SK-N-SH (cell line): ENCODE data around the gene AUTS2. TPM values are rescaled to one million over a fixed set of nuclear protein-coding genes. Genes with fewer than 3 reads are reported as not detected.

ENCODE experiments used
- CTCF ChIA-PET: fragments of 300-600, 350-600 bp; formaldehyde crosslinking; extraction: SDS; loops from one replicate; lab custom pipeline; 2021; lab: Yijun Ruan, JAX
- POLR2A ChIA-PET: fragments of 350-600 bp; sonication (Branson Sonifier 250); formaldehyde crosslinking; extraction: SDS; loops from one replicate; lab custom pipeline; 2020; ENCODE audit warnings: antibody characterized with exemption, inconsistent platforms; lab: Yijun Ruan, JAX
- DNase-seq: peaks from one replicate; pipeline ENCODE4 v3.0.0; 2012
- H2AFZ ChIP-seq: fragments of 200-600 bp; sonication (generic); 2 replicates; pipeline ENCODE4 v1.8.1; 2016; ENCODE audit warnings: antibody characterized with exemption, mild to moderate bottlenecking, low read depth
- H3F3A ChIP-seq: fragments of 200-600 bp; sonication (generic); replicated peaks from 2 replicates; pipeline ENCODE3; 2016; ENCODE audit warnings: antibody characterized with exemption, mild to moderate bottlenecking; ENCODE audit not compliant: insufficient read depth
- H3K27ac ChIP-seq, 2 experiments: fragments of 200-500 bp in 1 of 2; fragments of 200-600 bp in 1 of 2; sonication (Bioruptor generic) in 1 of 2; sonication (generic), shearing (Covaris generic) in 1 of 2; 2 replicates each; pipeline versions ENCODE4 v1.5.1 to v1.6.1; 2014 to 2016; ENCODE audit warnings: low read depth in 2 of 2, inconsistent platforms in 1 of 2, low read length in 1 of 2, mild to moderate bottlenecking in 1 of 2, mixed read lengths in 1 of 2
- H3K27me3 ChIP-seq: fragments of 200-600 bp; sonication (generic), shearing (Covaris generic); 2 replicates; pipeline ENCODE4 v1.6.1; 2016; ENCODE audit warnings: mixed run types; ENCODE audit not compliant: insufficient read depth
- H3K36me3 ChIP-seq, 2 experiments: fragments of 200-500 bp in 1 of 2; fragments of 200-600 bp in 1 of 2; sonication (Bioruptor generic) in 1 of 2; sonication (generic) in 1 of 2; replicated peaks in 1 of 2; 2 replicates each; pipeline versions ENCODE3 to v1.5.1; 2014 to 2016; ENCODE audit warnings: low read length in 1 of 2, mild to moderate bottlenecking in 1 of 2; ENCODE audit not compliant: insufficient read depth in 2 of 2, control insufficient read depth in 1 of 2
- H3K4me1 ChIP-seq, 2 experiments: fragments of 200-500 bp in 1 of 2; fragments of 200-600 bp in 1 of 2; sonication (Bioruptor generic) in 1 of 2; sonication (generic), shearing (Covaris generic) in 1 of 2; 2 replicates each; pipeline versions ENCODE4 v1.5.1 to v1.6.1; 2014 to 2016; ENCODE audit warnings: low read depth in 1 of 2, low read length in 1 of 2, mixed run types in 1 of 2; ENCODE audit not compliant: insufficient read depth in 2 of 2, control insufficient read depth in 1 of 2
- H3K4me2 ChIP-seq: fragments of 200-600 bp; sonication (generic), shearing (Covaris generic); 2 replicates; pipeline ENCODE4 v1.6.1; 2017; ENCODE audit warnings: mixed run types
- H3K4me3 ChIP-seq, 2 experiments: fragments of 200-500 bp in 1 of 2; fragments of 200-600 bp in 1 of 2; sonication (Bioruptor generic) in 1 of 2; sonication (generic), shearing (Covaris generic) in 1 of 2; 2 replicates each; pipeline versions ENCODE4 v1.5.1 to v1.8.1; 2014 to 2016; ENCODE audit warnings: low read depth in 2 of 2, inconsistent platforms in 1 of 2, low read length in 1 of 2, mild to moderate bottlenecking in 1 of 2, mixed read lengths in 1 of 2, moderate library complexity in 1 of 2
- H3K79me2 ChIP-seq: fragments of 200-600 bp; sonication (generic); 2 replicates; pipeline ENCODE4 v1.8.1; 2017; ENCODE audit warnings: mild to moderate bottlenecking; ENCODE audit not compliant: insufficient read depth
- H3K9ac ChIP-seq: fragments of 200-600 bp; sonication (generic); 2 replicates; pipeline ENCODE4 v1.6.1; 2017; ENCODE audit warnings: mixed run types
- H3K9me2 ChIP-seq: fragments of 200-600 bp; sonication (generic); 2 replicates; pipeline ENCODE4 v1.6.1; 2017; ENCODE audit warnings: mixed run types
- H3K9me3 ChIP-seq: fragments of 200-600 bp; sonication (generic); 2 replicates; pipeline ENCODE4 v1.6.1; 2017; ENCODE audit warnings: mixed run types, mild to moderate bottlenecking, moderate library complexity
- H4K20me1 ChIP-seq: fragments of 200-600 bp; sonication (generic); 2 replicates; pipeline ENCODE4 v1.6.1; 2017; ENCODE audit warnings: mild to moderate bottlenecking, mixed run types; ENCODE audit not compliant: insufficient read depth
- CTCF ChIP-seq: fragments of 200-600 bp; sonication (generic); IDR thresholded peaks from 2 replicates; pipeline ENCODE4 v1.6.1; 2017; ENCODE audit warnings: antibody characterized with exemption, mild to moderate bottlenecking, moderate library complexity
- IRF3 ChIP-seq: fragments of 150-350 bp; IDR thresholded peaks from 2 replicates; pipeline ENCODE4 v1.6.1; 2016; ENCODE audit warnings: mild to moderate bottlenecking, low read depth, low read length
- MXI1 ChIP-seq: IDR thresholded peaks from 2 replicates; pipeline ENCODE4 v1.6.1; 2012; ENCODE audit warnings: mild to moderate bottlenecking, low read depth, low read length, improper control_type of control experiment
- NFIC ChIP-seq: IDR thresholded peaks from 2 replicates; pipeline ENCODE4 v1.4.0; 2012; ENCODE audit warnings: borderline replicate concordance
- NRF1 ChIP-seq: IDR thresholded peaks from 2 replicates; pipeline ENCODE4 v1.6.1; 2012; ENCODE audit warnings: low read depth, mild to moderate bottlenecking, low read length
- RFX5 ChIP-seq: IDR thresholded peaks from 2 replicates; pipeline ENCODE4 v1.6.1; 2012; ENCODE audit warnings: mild to moderate bottlenecking, improper control_type of control experiment, low read length
- RXRA ChIP-seq: IDR thresholded peaks from 2 replicates; pipeline ENCODE4 v1.4.0; 2012; ENCODE audit warnings: low read depth, mild to moderate bottlenecking, borderline replicate concordance
- TEAD4 ChIP-seq: IDR thresholded peaks from 2 replicates; pipeline ENCODE4 v1.4.0; 2012; ENCODE audit warnings: mild to moderate bottlenecking, borderline replicate concordance; ENCODE audit not compliant: insufficient read depth
- USF1 ChIP-seq: IDR thresholded peaks from 2 replicates; pipeline ENCODE4 v1.4.0; 2012; ENCODE audit warnings: low read depth, borderline replicate concordance
- ZBTB33 ChIP-seq: IDR thresholded peaks from 2 replicates; pipeline ENCODE4 v1.4.0; 2012; ENCODE audit warnings: low read depth, borderline replicate concordance
- WGBS: methylation state at CpG from one replicate; pipeline ENCODE4 v1.1.6; 2017; ENCODE audit warnings: low lambda C conversion rate; 5-methylcytosine and 5-hydroxymethylcytosine counted together
- polyA plus RNA-seq, 3 experiments: library from polyadenylated mRNA; depleted of rRNA; stranded (reverse); fragments of >200 nt; gene quantifications; 2 replicates each; pipeline ENCODE4 v1.2.3, GENCODE V29; 2012

AUTS2 gene
- polyA plus RNA-seq, 1 of the 3 experiments (the other 2 are of a cell fraction): 15.6 TPM

GRCh38 chr7:69994886-69995542 is 396.7 kb downstream of the AUTS2 start (continued):
- TF ChIP-seq IRF3 (no peak), MXI1 (no peak), NRF1 (no peak), ZBTB33 (no peak)
- TF ChIP-seq, all 33 proteins: peak for 0

- Histone ChIP-seq H3K27ac (no peak overlapping the region), H3K79me2 (no peaks in the 10 kb centered on the region), H3F3A (no peaks in the 10 kb centered on the region), H3K9ac (no peak overlapping the region), H3K4me3 (no peak overlapping the region), H3K9me3 (no peaks in the 10 kb centered on the region), H3K9me2 (no peaks in the 10 kb centered on the region), H4K20me1 (peaks cover 6% of the 10 kb centered on the region), H3K27me3 (no peaks in the 10 kb centered on the region), H3K4me2 (no peak overlapping the region), H2AFZ (no peak overlapping the region), H3K4me1 (peaks cover 9 to 13% of the 10 kb centered on the region in 2 experiments; a peak in 2 of 4 replicates), H3K36me3 (no peaks in the 10 kb centered on the region)
- DNase-seq: no peak
- 88% methylated on average over 2 of the region's 2 CpGs for WGBS
- POLR2A ChIA-PET: no interaction called here
- TF ChIP-seq TEAD4 (no peak), USF1 (no peak), CTCF (no peak), NFIC (no peak), RFX5 (no peak), RXRA (no peak)
- CTCF ChIA-PET: interaction anchor here (0.7 kb wide), 1 partner anchor 64 kb away, joined by 3 read pairs; no protein-coding TSS in a partner anchor
Measured at GRCh38 chr7:69996121-69996520, 397.8 kb downstream of the AUTS2 start.
